Stimulated activated CD8-positive, alpha-beta memory T cell treated with anti-CD3 and anti-CD28 coated beads, Interleukin-2, amount 100 ng/mL, for 1 hour (primary cell): ENCODE results near the gene LCE2B.

ENCODE experiments used
- DNase-seq, 2 donors: peaks; one replicate each; pipeline ENCODE4 v3.0.0-alpha.2; 2020; ENCODE audit warnings: low read depth in 2 of 2

The LCE2B gene

DNA sequence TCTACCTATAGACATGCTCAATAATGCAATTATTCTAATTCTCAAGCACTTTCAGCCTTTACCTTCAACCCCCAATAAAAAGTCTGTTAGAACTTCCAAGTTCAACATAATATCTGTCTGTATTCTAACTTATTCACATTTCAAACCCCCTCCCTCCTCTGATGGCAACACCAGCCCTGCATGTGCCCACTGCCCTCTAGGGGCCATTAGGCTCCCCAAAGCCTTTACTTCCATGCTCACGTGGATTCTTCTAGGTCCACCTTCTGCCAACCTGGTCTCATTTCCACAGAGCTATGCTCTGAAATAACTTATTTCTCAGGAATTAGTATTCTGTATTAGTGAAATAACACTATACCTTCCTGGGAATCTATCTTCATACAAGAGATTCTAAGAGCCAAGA, 49.7 kb downstream of the LCE2B start:
- no peak for DNase-seq
